SK-N-MC (cell line): Measurements from ENCODE around the gene NEUROD6.

ENCODE experiments used
- EZH2 ChIP-seq: fragments of 200-600 bp; sonication (generic); IDR thresholded peaks from one replicate; pipeline ENCODE4 v1.6.1; 2017; ENCODE audit warnings: antibody characterized with exemption
- POLR2AphosphoS5 ChIP-seq: IDR thresholded peaks from 2 replicates; pipeline ENCODE4 v1.6.1; 2012; ENCODE audit warnings: mild to moderate bottlenecking, low read depth, low read length, borderline replicate concordance

DNA sequence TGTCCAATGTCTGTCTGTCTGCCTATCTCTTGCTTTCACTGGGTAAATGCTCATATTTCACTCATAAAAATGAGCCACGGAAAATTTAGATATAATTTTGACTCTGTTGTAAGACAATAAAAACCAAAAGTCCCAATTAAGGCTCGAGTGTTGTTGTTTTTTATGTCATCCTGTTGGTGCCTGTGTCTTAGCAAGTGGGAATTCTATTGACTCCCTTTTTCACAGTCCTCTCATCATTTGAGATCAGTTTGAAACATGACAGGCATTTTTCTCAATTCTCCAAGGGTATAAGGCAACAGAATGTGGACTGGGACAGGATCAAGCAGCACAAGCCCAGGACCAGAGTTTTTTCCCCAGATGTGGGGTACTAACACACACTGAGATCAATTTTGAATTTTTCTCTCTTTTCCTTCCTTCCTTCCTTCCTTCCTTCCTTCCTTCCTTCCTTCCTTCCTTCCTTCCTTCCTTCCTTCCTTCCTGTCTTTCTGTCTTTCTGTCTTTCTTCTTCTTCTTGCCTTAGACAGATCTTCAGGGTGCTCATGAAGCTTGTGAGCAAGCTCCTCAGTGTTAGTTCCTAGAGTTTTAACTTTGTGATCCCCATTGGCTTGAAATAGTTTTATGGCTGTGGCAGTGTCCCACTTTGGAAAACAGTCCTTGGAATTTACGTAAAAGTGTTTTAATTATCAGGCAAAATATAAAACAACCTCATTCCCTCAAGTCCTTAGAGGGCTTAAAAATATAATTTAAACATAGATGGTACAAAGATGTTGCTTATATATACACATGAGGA is 3.2 kb upstream of the NEUROD6 start:
- no peak for TF ChIP-seq EZH2
- TF ChIP-seq POLR2AphosphoS5: peak; percentile 61; the same call in 1 of the 2 replicates
